Neural cell (in vitro differentiated cells): Measurements from ENCODE around the gene HAND2. TPM values are rescaled to one million over a fixed set of nuclear protein-coding genes. Genes with fewer than 3 reads are reported as not detected.

Source experiments
- H2AFZ ChIP-seq: fragments of 200-600, 300-800 bp; sonication (generic), shearing (Covaris generic); 2 replicates; pipeline ENCODE4 v1.6.0; 2014; ENCODE audit warnings: low read depth, mild to moderate bottlenecking, antibody characterized with exemption, low read length, moderate library complexity
- H3F3A ChIP-seq: fragments of 200-600 bp; shearing (Covaris generic); 2 replicates; pipeline ENCODE4 v1.6.1; 2016; ENCODE audit warnings: mild to moderate bottlenecking, moderate library complexity, mixed read lengths, antibody characterized with exemption, low read length; ENCODE audit not compliant: insufficient read depth, poor library complexity, severe bottlenecking
- H3K27ac ChIP-seq: fragments of 200-600, 300-800 bp; sonication (generic), shearing (Covaris generic); 2 replicates; pipeline ENCODE4 v1.5.1; 2014; ENCODE audit warnings: mild to moderate bottlenecking, low read length, moderate library complexity
- H3K27me3 ChIP-seq: fragments of 300-800, 200-600 bp; sonication (generic), shearing (Covaris generic); 2 replicates; pipeline ENCODE4 v1.6.0; 2014; ENCODE audit warnings: mild to moderate bottlenecking, low read depth, low read length, moderate library complexity; ENCODE audit not compliant: insufficient read depth
- H3K36me3 ChIP-seq: fragments of 300-800, 200-600 bp; sonication (generic), shearing (Covaris generic); 2 replicates; pipeline ENCODE4 v1.5.1; 2014; ENCODE audit warnings: mild to moderate bottlenecking, antibody characterized with exemption, low read length, moderate library complexity; ENCODE audit not compliant: insufficient read depth
- H3K4me2 ChIP-seq: fragments of 300-800, 200-600 bp; sonication (generic), shearing (Covaris generic); 2 replicates; pipeline ENCODE4 v1.6.0; 2014; ENCODE audit warnings: mild to moderate bottlenecking, low read length
- H3K4me3 ChIP-seq: fragments of 300-800, 200-600 bp; sonication (generic), shearing (Covaris generic); 2 replicates; pipeline ENCODE4 v1.5.1; 2014; ENCODE audit warnings: mild to moderate bottlenecking, low read length, moderate library complexity
- H3K79me2 ChIP-seq: fragments of 200-600 bp; shearing (Covaris generic); replicated peaks from 2 replicates; pipeline ENCODE4 v1.6.0; 2014; ENCODE audit warnings: mild to moderate bottlenecking, low read length, moderate library complexity; ENCODE audit not compliant: insufficient read depth
- H3K9ac ChIP-seq: fragments of 300-800, 200-600 bp; sonication (generic), shearing (Covaris generic); 2 replicates; pipeline ENCODE4 v1.6.1; 2016; ENCODE audit warnings: mild to moderate bottlenecking, low read length, mixed read lengths
- H3K9me2 ChIP-seq: fragments of 200-600 bp; shearing (Covaris generic); 2 replicates; pipeline ENCODE4 v1.6.1; 2016; ENCODE audit warnings: mild to moderate bottlenecking, low read length, mixed read lengths; ENCODE audit not compliant: insufficient read depth
- H3K9me3 ChIP-seq: fragments of 200-600, 300-800 bp; sonication (generic), shearing (Covaris generic); 2 replicates; pipeline ENCODE4 v1.6.1; 2016; ENCODE audit warnings: mild to moderate bottlenecking, mixed run types, low read length, moderate library complexity, mixed read lengths
- H4K20me1 ChIP-seq: fragments of 200-600 bp; shearing (Covaris generic); 2 replicates; pipeline ENCODE4 v1.6.1; 2016; ENCODE audit warnings: mild to moderate bottlenecking, mixed run types; ENCODE audit not compliant: insufficient read depth
- CTCF ChIP-seq: fragments of 450-650 bp; IDR thresholded peaks from 2 replicates; pipeline ENCODE4 v1.5.1; 2014; ENCODE audit warnings: antibody characterized with exemption, mild to moderate bottlenecking, moderate library complexity; ENCODE audit not compliant: poor library complexity, severe bottlenecking
- EP300 ChIP-seq: fragments of 450-650 bp; conservative IDR thresholded peaks from 2 replicates; pipeline ENCODE4 v1.6.1; 2014; ENCODE audit warnings: antibody characterized with exemption, mild to moderate bottlenecking, moderate library complexity; ENCODE audit not compliant: poor library complexity, severe bottlenecking
- EZH2 ChIP-seq: fragments of 200-600, 300-800 bp; shearing (Covaris generic), sonication (generic); IDR thresholded peaks from 2 replicates; pipeline ENCODE4 v1.6.1; 2014; ENCODE audit warnings: antibody characterized with exemption, low read length, borderline replicate concordance, mild to moderate bottlenecking; ENCODE audit not compliant: insufficient read depth, poor library complexity, severe bottlenecking
- MXI1 ChIP-seq: fragments of 450-650 bp; conservative IDR thresholded peaks from 2 replicates; pipeline ENCODE4 v1.6.1; 2014; ENCODE audit warnings: antibody characterized with exemption, mild to moderate bottlenecking; ENCODE audit not compliant: poor library complexity, severe bottlenecking
- POLR2AphosphoS5 ChIP-seq: IDR thresholded peaks from 2 replicates; pipeline ENCODE4 v1.6.1; 2012
- RAD21 ChIP-seq: fragments of 450-650 bp; conservative IDR thresholded peaks from 2 replicates; pipeline ENCODE4 v1.6.1; 2014; ENCODE audit warnings: antibody characterized with exemption, mild to moderate bottlenecking, moderate library complexity
- REST ChIP-seq: IDR thresholded peaks from 2 replicates; pipeline ENCODE4 v1.6.1; 2012; ENCODE audit warnings: borderline replicate concordance
- SMC3 ChIP-seq: fragments of 450-650 bp; conservative IDR thresholded peaks from 2 replicates; pipeline ENCODE4 v1.6.1; 2014; ENCODE audit warnings: antibody characterized with exemption, mild to moderate bottlenecking, moderate library complexity; ENCODE audit not compliant: poor library complexity
- TAF1 ChIP-seq: IDR thresholded peaks from 2 replicates; pipeline ENCODE4 v1.6.1; 2012; ENCODE audit warnings: low read depth
- polyA plus RNA-seq: library from polyadenylated mRNA; depleted of rRNA; stranded (reverse); fragments of >200 nt; gene quantifications from 2 replicates; pipeline ENCODE4 v1.2.3, GENCODE V29; 2014

HAND2 gene
- polyA plus RNA-seq, 1 donor from 2014 or later = not detected

GRCh38 chr4:173485164-173485563 is 44.9 kb downstream of the HAND2 start:
- no peaks in the 10 kb centered on the region for H3K9me3 ChIP-seq
- no peak overlapping the region for H3K4me2 ChIP-seq
- no peaks in the 10 kb centered on the region for H3K79me2 ChIP-seq
- H4K20me1 ChIP-seq = no peaks in the 10 kb centered on the region
- H3K9ac ChIP-seq = no peak overlapping the region
- H3K27ac ChIP-seq = no peak overlapping the region
- no peak overlapping the region for H2AFZ ChIP-seq
- H3K27me3 ChIP-seq = no peaks in the 10 kb centered on the region
- no peaks in the 10 kb centered on the region for H3K9me2 ChIP-seq
- H3F3A ChIP-seq = no peaks in the 10 kb centered on the region
- H3K36me3 ChIP-seq = no peaks in the 10 kb centered on the region
- H3K4me3 ChIP-seq = no peak overlapping the region
- TF ChIP-seq RAD21 (no peak), MXI1 (no peak), REST (no peak), EZH2 (no peak), SMC3 (no peak), EP300 (no peak)

DNA sequence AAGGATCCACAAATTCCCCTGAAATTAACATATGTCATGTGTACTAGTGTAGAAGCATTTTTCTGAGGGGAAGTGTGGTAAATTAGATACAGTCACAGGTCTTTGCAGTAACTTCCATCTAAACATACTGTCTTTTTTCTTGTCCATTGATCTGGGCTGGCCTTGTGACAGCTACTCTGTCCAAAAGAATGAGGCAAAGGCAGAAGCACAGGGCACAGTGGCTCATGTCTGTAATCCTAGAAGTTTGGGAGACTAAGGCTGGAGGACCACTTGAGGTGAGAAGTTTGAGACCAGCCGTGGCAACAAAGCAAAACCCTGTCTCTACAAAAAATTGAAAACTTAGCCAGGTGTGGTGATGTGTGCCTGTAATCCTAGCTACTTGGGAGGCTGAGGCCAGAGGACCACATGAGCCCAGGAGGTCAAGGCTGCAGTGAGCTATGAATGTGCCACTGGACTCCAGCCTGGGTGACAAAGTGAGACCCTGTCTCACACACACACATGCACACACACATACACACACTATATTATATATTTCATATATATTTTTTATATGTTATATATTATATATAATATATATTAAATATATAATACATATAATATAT is 47.6 kb downstream of the HAND2 start:
- no peaks in the 10 kb centered on the region for H3K9me2 ChIP-seq
- no peaks in the 10 kb centered on the region for H4K20me1 ChIP-seq
- H3K4me3 ChIP-seq = no peak overlapping the region
- H3K79me2 ChIP-seq = no peaks in the 10 kb centered on the region
- H3K27ac ChIP-seq = no peak overlapping the region
- no peak overlapping the region for H3K9ac ChIP-seq
- no peaks in the 10 kb centered on the region for H3K27me3 ChIP-seq
- no peak overlapping the region for H3K4me2 ChIP-seq
- H3K36me3 ChIP-seq = no peaks in the 10 kb centered on the region
- no peak overlapping the region for H2AFZ ChIP-seq
- H3F3A ChIP-seq = no peaks in the 10 kb centered on the region
- no peak for TF ChIP-seq MXI1
- TF ChIP-seq EP300 = no peak
- TF ChIP-seq REST = no peak
- TF ChIP-seq SMC3 = no peak
- no peak for TF ChIP-seq RAD21
- TF ChIP-seq CTCF = no peak
- TF ChIP-seq TAF1 = no peak
- no peak for TF ChIP-seq POLR2AphosphoS5
- no peak for TF ChIP-seq EZH2
- no peaks in the 10 kb centered on the region for H3K9me3 ChIP-seq
